HG02610 (cell line): ENCODE results near the gene NEK6.

Experiments used
- ATAC-seq: cut with Tn5 transposase; IDR thresholded peaks from one replicate; pipeline ENCODE4 v1.9.1; 2021; ENCODE audit warnings: mild to moderate bottlenecking, moderate library complexity; ENCODE audit not compliant: unreplicated experiment

NEK6 gene

GRCh38 chr9:124313940-124314339 is 56.2 kb downstream of the NEK6 start:
- ATAC-seq = no peak

DNA sequence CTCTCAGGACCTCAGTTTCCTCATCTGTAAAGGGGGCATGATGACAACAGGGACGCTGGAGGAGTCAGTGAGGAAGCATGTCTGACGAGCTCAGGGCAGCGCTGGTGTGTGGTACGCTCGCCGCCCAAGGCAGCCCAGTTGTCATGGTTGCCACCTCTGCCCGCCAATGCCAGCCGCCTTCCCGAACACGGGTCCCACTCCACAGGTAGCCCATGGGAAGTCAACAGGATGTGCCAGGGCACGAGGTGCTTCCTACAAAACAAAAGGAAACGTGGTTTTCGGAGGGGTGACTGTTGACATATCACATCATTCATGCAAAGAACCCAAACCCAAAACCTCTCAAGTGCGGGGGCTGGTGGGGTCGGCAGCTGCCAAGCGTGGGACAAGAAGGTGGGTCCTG is 58.1 kb downstream of the NEK6 start:
- ATAC-seq = no peak

DNA sequence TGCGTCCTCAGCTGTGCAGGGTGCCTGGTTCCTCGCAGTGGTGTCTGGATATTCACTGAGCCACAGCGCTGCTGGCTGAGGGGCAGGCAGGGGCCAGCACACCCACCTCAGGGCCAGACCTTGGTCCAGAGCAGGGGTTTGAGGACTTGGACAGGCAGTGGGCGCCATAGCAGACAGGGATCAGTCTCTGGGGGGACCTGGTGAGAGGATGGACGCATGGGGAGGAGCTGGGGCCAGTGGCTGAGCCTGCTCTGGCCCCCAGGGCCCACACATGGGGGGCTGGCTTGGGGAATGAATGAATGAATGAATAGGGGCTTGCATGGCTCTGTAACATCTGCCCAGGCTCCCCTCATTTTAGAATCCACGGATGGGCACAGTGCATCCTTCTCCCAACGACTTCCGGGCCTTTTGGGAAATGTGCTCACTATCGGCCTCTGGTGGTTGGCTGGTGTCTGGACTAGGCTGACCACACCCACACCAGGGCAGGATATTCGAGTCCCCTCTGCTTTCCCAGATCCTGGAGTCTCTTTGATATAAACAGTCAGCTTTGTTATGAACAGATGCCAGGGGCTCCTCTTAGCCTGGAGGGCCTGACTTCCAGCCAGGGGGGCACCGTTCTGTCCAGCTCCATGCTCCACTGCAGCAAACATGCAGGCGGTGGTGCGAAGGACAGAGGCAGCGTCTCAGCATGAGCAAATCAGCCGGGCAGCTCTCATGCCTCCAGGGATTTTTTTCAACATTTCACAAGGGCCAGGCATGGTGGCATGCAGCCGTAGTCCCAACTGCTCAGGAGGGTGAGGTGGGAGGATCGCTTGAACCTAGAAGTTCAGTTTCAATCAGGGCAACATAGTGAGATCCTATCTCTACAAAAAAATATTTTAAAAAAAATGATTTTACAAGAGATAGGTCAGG is 62.6 kb downstream of the NEK6 start:
- no peak for ATAC-seq

DNA sequence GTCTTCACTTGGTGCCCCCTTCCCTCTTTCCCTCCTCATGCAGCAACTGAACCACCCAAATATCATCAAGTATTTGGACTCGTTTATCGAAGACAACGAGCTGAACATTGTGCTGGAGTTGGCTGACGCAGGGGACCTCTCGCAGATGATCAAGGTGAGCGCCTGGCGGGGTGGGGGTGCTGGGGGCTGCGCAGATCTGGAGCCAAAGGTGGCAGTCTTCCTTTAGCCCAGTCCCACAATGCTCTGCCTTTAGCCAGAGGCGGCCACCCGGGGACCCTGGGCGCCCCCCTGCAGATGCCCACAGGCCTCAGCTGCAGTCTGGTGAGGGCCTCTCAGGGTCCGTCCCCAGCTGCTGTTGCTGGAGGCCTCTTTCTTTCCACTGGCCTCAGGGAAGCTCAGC is 63.7 kb downstream of the NEK6 start:
- ATAC-seq = no peak

GRCh38 chr9:124321935-124322334 is 64.2 kb downstream of the NEK6 start:
- ATAC-seq = no peak

GRCh38 chr9:124322618-124323432 is 65.1 kb downstream of the NEK6 start:
- ATAC-seq = no peak

DNA sequence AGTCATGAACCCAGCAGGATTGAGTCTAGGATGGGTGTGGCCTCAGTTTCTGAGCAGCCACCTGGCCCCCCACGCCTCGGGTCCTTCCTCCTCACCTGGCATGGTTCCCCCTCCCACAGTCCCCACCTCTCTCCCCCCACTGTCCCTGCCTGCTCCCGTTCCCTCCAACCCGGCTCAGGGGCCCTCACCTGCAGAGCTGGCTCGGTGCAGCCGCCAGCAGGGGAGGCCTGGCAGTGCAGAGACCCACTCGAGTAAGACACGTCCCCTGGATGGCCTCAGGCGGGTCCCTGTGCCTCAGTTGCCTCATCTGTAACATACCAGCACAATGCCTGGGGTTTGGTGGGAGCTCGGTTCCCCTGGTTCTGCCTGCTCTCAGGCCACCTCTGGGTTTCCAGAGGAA is 66.2 kb downstream of the NEK6 start:
- no peak for ATAC-seq

DNA sequence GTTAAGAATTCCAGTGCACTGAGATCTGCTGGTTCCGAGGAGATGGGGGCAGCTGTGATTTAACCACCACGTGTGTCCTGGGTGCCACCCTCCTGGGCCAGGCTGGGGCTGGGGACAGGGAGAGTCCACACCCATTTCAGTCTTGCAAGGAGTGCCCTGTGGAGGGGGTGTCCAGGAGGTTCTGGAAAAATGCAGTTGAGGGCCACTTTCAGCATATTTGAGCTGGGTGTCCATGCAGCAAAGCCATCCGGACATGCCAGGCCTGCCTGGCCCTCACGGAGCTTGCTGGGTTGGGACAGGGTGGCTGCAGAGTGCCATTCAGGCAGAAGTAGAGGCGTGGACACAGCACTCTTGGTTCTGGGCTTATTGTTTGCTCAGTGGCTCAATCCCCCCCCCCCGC is 68.1 kb downstream of the NEK6 start:
- no peak for ATAC-seq

DNA sequence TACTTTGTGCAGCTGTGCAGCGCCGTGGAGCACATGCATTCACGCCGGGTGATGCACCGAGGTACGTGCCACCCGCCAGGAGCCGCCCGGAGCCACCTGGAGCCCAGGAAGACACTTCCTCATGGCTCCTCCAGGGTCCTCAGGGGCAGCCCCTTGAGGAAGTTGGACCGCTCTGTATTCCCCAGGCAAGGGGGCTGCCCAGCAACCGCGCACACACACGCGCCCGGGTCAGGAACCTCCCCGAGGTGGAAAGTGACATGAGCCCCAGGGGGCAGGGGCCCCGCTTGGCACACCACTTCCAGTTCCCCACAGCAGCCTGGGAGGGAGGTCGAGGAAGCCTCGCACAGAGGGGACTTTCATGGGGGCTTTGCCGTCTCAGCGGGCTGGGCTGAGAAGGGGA is 68.6 kb downstream of the NEK6 start:
- ATAC-seq = no peak

GRCh38 chr9:124327491-124327890 is 69.7 kb downstream of the NEK6 start:
- ATAC-seq = no peak

DNA sequence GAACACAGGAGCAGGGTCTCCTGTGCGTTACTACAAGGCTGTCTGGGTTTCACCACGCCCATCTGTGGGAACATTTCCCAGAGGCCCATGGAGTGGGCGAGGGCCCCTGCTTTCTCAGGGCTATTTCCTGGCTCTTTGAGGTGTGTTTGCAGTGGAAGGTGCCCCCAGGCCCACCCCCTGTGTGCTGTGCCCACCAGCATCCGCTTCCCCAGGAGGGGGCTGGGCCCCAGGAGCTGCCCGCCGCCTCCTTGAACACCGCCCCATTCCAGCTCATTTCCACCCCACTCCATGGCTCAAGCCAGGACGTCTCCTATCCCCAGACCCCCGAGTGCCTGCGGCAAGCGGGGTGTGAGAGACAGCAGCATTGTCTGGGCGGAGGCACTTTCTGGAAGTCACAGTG is 70.5 kb downstream of the NEK6 start:
- no peak for ATAC-seq

GRCh38 chr9:124329206-124329792 is 71.5 kb downstream of the NEK6 start:
- ATAC-seq = no peak

- ATAC-seq = no peak
Observed at GRCh38 chr9:124330011-124330697, 72.4 kb downstream of the NEK6 start.

GRCh38 chr9:124331580-124331979 is 73.8 kb downstream of the NEK6 start:
- ATAC-seq = no peak

DNA sequence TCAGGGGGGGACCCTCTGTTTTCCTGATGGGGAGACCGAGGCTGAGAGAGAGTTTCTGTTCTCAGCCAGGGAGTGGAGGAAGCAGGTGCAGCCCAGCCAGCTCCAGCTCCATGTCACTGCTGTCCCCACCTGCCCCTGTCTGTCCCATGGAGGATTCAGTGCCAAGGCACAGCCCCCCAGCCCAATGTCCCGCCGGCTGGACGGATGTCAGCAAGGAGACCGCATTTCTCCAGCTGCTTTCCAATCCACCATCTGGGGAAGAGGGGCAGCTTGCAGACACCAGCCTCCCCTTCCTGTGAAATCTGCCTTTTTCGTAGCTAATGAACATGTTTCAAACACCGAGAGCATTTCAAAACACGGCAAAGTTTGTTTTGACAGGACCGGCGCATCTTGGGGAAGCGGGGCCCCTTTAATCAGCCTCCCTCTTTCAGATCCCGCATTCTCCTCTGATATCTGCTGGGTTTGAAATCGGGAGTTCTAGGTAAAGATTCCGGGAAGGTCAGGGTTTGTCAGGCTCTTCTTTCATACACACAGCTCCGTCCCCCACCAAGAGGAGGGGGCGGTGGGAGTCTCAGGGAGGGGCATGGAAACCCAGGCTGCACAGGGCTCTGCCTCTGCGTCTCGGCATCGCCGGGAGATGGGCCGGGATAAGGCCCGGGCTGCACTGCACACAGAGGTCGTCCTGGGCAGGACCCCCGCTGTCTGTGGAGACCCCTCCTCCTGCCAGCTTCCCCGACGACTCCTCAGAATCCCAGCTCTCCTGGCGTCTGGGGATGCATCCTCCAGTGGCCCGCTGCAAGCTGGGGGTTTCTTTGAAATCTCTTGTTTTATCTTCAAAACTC is 74.8 kb downstream of the NEK6 start:
- ATAC-seq = no peak

DNA sequence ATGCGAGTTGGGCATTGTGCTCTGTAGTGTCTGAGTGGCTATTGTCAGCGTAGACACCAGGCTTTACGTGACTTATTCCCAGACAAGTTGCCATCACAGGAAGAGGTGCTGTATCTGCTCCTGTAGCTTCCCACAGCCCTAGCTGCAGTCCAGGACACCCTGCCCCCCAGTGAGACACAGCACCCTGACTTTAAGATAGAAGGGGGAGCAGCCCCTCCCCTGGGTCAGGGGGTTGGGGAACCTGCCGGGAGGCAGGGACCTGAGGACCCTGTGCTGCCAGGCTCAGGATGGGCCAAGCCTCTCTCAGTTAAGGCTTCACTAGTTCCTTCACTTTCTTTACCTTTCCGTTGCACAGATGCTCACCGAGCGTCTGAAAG is 75.4 kb downstream of the NEK6 start:
- ATAC-seq = no peak

DNA sequence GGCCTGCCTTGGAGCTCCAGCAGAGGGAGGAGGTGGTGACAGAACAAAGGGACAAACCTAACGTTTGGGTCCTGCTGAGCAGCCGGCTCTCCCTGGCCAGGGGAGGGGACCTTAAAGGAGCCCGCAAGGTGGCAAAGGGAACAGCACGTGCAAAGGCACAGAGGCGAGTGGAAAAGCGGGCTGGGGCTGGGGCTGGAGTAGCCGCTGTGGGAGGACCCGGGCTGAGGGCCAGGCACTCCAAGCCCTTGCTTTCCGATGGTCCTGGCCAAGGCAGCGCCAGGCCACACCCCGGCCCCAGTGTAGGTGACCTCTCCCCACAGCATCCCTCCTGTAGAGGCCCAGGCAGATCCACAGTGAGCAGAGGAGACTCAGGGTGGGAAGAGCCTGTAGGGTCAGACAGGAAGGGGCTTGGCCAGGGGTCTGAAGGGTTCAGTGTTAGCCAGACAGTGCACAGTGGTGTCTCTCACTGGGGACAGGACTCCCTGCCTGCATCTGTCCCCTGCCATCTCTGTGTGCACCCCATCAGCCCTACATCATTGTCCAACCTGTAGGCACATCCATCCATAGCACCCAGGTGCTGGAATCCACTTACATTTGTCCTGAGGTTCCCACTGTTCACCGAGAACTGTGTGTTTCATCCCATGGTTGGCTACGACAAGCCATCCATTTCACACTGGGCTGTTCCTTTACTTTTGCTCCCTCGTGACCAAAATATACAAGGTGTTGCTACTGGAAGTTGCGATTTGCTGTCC is 77.0 kb downstream of the NEK6 start:
- no peak for ATAC-seq

DNA sequence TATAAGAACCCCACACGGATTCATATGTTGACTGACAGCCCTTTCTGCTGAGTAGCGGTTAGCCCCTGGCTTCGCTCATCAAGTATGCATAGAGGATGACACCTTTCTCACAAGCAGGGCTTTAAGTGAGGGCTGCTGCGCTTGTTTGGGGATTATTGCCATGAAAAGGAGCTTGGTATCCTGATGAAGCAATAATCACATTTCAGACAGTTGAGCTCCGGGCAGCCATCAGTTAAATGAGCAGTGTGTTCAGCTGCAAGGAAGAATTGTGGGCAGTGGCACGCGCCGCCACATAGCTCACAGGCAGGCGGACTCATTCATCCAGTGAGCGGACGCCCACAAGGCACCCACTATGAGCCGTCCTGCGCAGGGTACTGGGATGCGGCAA is 77.6 kb downstream of the NEK6 start:
- ATAC-seq = no peak

DNA sequence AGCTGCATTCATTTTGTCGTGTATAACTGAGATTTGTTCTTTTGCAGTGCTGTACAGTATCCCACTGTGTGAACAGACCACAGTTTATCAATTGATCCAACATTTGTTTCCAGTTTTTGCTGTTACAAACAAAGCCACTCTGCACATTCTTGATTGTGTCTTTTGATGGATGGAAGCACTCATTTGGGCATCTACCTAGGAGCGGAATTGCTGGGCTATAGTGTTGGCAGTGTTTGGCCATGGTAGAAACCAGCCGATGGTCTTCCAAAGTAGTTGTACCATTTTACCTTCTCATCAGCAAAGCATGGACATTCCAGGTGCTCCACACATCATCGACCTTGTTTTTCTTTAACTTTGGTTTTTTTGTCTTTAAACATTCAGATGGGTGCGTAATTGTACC is 79.8 kb downstream of the NEK6 start:
- no peak for ATAC-seq
